Mesenchymal stem cell (in vitro differentiated cells and primary cell): Measurements from ENCODE around the gene COASY.
"Not testable (repeated sequence)": the region's sequence is repeated elsewhere in the genome, so short reads cannot be mapped to it uniquely, and the experiment has no call there.

ENCODE experiments used
- DNase-seq: peaks from one replicate; pipeline ENCODE4 v3.0.0-alpha.2; 2013
- H2AFZ ChIP-seq: one replicate; pipeline ENCODE4 v1.6.1; 2013; ENCODE audit warnings: low read depth, mild to moderate bottlenecking, control low read depth, inconsistent platforms, low read length, moderate library complexity
- H2AK5ac ChIP-seq: 2 replicates; pipeline ENCODE4 v1.6.1; 2013; ENCODE audit warnings: low read length, moderate library complexity, mild to moderate bottlenecking, inconsistent platforms; ENCODE audit not compliant: severe bottlenecking
- H2BK120ac ChIP-seq: one replicate; pipeline ENCODE4 v1.6.1; 2013; ENCODE audit warnings: low read depth, mild to moderate bottlenecking, inconsistent platforms, low read length, moderate library complexity
- H2BK12ac ChIP-seq, 2 experiments: one replicate each; pipeline ENCODE4 v1.6.1; 2013; ENCODE audit warnings: inconsistent platforms in 2 of 2, low read length in 2 of 2, mild to moderate bottlenecking in 2 of 2, moderate library complexity in 2 of 2, control low read depth in 1 of 2
- H2BK15ac ChIP-seq: one replicate; pipeline ENCODE4 v1.6.1; 2013; ENCODE audit warnings: mild to moderate bottlenecking, low read depth, inconsistent platforms; ENCODE audit not compliant: poor library complexity, severe bottlenecking
- H2BK5ac ChIP-seq: 2 replicates; pipeline ENCODE4 v1.6.1; 2013; ENCODE audit warnings: low read depth, mild to moderate bottlenecking, low read length, control low read depth, inconsistent platforms; ENCODE audit not compliant: poor library complexity, severe bottlenecking
- H3K14ac ChIP-seq, 2 experiments: one replicate each; pipeline ENCODE4 v1.6.1; 2013; ENCODE audit warnings: inconsistent platforms in 2 of 2, low read length in 2 of 2, control low read depth in 1 of 2, mild to moderate bottlenecking in 1 of 2, moderate library complexity in 1 of 2
- H3K18ac ChIP-seq, 2 experiments: one replicate each; pipeline ENCODE4 v1.6.1; 2013; ENCODE audit warnings: inconsistent platforms in 2 of 2, low read length in 2 of 2, control low read depth in 1 of 2, low read depth in 1 of 2, mild to moderate bottlenecking in 1 of 2
- H3K23ac ChIP-seq, 2 experiments: one replicate each; pipeline ENCODE4 v1.6.1; 2013; ENCODE audit warnings: inconsistent platforms in 2 of 2, low read length in 2 of 2, mild to moderate bottlenecking in 2 of 2, moderate library complexity in 2 of 2, control low read depth in 1 of 2
- H3K27ac ChIP-seq: 2 replicates; pipeline ENCODE4 v1.5.1; 2013; ENCODE audit warnings: mild to moderate bottlenecking, moderate library complexity, low read length, control low read depth, inconsistent platforms; ENCODE audit not compliant: poor library complexity, severe bottlenecking
- H3K27me3 ChIP-seq, 2 experiments: 2 replicates each; pipeline versions ENCODE4 v1.6.1 to v1.7.0; 2013; ENCODE audit warnings: low read length in 2 of 2, mild to moderate bottlenecking in 2 of 2, moderate library complexity in 2 of 2, control low read depth in 1 of 2, inconsistent platforms in 1 of 2; ENCODE audit not compliant: control insufficient read depth in 1 of 2, insufficient read depth in 1 of 2
- H3K36me3 ChIP-seq, 2 experiments: 2 replicates each; pipeline versions ENCODE4 v1.6.1 to v1.7.0; 2013; ENCODE audit warnings: low read length in 2 of 2, control low read depth in 1 of 2, inconsistent platforms in 1 of 2, low read depth in 1 of 2, mild to moderate bottlenecking in 1 of 2; ENCODE audit not compliant: insufficient read depth in 2 of 2, control insufficient read depth in 1 of 2
- H3K4ac ChIP-seq, 2 experiments: one replicate each; pipeline ENCODE4 v1.6.1; 2013; ENCODE audit warnings: inconsistent platforms in 2 of 2, low read length in 2 of 2, mild to moderate bottlenecking in 2 of 2, moderate library complexity in 2 of 2, control low read depth in 1 of 2, low read depth in 1 of 2
- H3K4me1 ChIP-seq: 2 replicates; pipeline ENCODE4 v1.6.1; 2013; ENCODE audit warnings: low read depth, low read length, control low read depth; ENCODE audit not compliant: control insufficient read depth, insufficient read depth
- H3K4me2 ChIP-seq: 2 replicates; pipeline ENCODE4 v1.6.1; 2013; ENCODE audit warnings: low read length, mild to moderate bottlenecking, inconsistent platforms; ENCODE audit not compliant: poor library complexity, severe bottlenecking
- H3K4me3 ChIP-seq, 2 experiments: 2 replicates each; pipeline versions ENCODE4 v1.5.1 to v1.7.0; 2013; ENCODE audit warnings: low read length in 2 of 2, mild to moderate bottlenecking in 2 of 2, control low read depth in 1 of 2, low read depth in 1 of 2; ENCODE audit not compliant: insufficient read depth in 1 of 2
- H3K79me1 ChIP-seq: replicated peaks from 2 replicates; pipeline ENCODE4 v1.6.1; 2013; ENCODE audit warnings: mild to moderate bottlenecking, control low read depth, low read length, inconsistent platforms; ENCODE audit not compliant: poor library complexity, severe bottlenecking
- H3K9ac ChIP-seq: 2 replicates; pipeline ENCODE4 v1.7.0; 2013; ENCODE audit warnings: mild to moderate bottlenecking, low read length, moderate library complexity
- H3K9me3 ChIP-seq: 2 replicates; pipeline ENCODE4 v1.7.0; 2013; ENCODE audit warnings: mild to moderate bottlenecking, low read length; ENCODE audit not compliant: control insufficient read depth
- H4K8ac ChIP-seq: one replicate; pipeline ENCODE4 v1.6.1; 2013; ENCODE audit warnings: inconsistent platforms, mild to moderate bottlenecking, low read length, moderate library complexity
- H4K91ac ChIP-seq: one replicate; pipeline ENCODE4 v1.6.1; 2013; ENCODE audit warnings: mild to moderate bottlenecking, low read length, inconsistent platforms
- WGBS: methylation state at CpG from one replicate; pipeline ENCODE4 v1.1.7; 2013; ENCODE audit warnings: mixed read lengths; 5-methylcytosine and 5-hydroxymethylcytosine counted together

The COASY gene

DNA sequence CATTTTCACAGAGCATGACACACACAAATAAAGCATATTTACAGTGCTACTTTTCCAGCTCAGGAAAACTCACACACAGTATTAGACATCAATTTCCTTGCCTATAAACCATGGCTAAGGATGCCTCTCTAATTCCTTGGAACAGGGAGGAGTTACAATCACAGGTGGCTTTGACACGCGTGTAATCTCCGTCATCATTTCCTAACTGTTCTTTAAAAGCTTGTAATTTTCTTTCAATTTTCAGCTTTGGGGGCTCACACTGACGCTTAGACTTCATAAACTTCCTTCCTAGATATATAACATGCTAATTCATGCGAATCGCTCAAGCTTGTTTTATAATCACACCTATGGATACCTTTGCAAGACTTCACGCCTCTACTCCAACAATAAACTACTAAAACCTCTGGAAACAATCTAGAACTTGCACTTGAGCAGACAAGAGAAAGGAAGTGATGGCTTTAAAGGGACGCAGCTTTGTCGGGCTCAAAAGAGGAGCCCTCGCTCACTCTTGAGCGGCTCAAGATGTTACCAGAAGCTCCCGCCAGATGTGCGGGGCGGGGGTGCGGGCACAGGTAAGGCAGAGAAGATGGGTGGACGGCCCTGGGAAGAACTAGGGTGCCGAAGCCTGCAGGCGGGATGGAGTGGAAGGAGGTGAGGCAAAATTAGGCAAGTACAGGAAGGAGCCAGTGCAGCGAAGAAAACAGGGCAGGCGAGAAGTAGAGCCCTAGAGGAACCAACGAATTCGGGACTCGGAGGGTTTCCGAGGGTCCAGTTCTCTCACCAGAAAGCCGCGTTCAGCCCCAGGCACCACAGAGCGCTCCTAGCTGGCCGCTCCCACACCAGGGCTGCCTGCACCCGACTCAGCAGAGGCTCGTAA lies 46.6 kb downstream of the COASY start:
- H2AFZ ChIP-seq, result peak overlapping the region; percentile 81
- peak overlapping the region; percentile 16 for H4K8ac ChIP-seq
- peak overlapping the region in 1 of 2 experiments; percentile 66 for H2BK12ac ChIP-seq
- peak overlapping the region in 1 of 2 experiments; percentile 86 for H3K4ac ChIP-seq
- peak overlapping the region; percentile 73 to 96 for H3K4me3 ChIP-seq
- H3K4me2 ChIP-seq, result peak overlapping the region; percentile 56
- peaks cover 15% of the 10 kb centered on the region for H3K79me1 ChIP-seq
- no peak overlapping the region for H2AK5ac ChIP-seq
- H3K27ac ChIP-seq, result peak overlapping the region; percentile 58
- H3K18ac ChIP-seq, result peak overlapping the region; percentile 68 to 85
- peak overlapping the region; percentile 96 for H2BK120ac ChIP-seq
- WGBS, result 2% methylated on average over 30 of the region's 30 CpGs
- H2BK15ac ChIP-seq, result peak overlapping the region; percentile 95
- peaks cover 16 to 19% of the 10 kb centered on the region in 2 experiments for H3K36me3 ChIP-seq
- peak overlapping the region in 1 of 2 experiments; percentile 87 for H3K23ac ChIP-seq
- peak overlapping the region; percentile 52 for H4K91ac ChIP-seq
- no peaks in the 10 kb centered on the region for H3K9me3 ChIP-seq
- peak; percentile 31 for DNase-seq
- H2BK5ac ChIP-seq, result peak overlapping the region; percentile 69
- H3K4me1 ChIP-seq, result peaks cover 14% of the 10 kb centered on the region
- H3K14ac ChIP-seq, result peak overlapping the region in 1 of 2 experiments; percentile 95
- H3K9ac ChIP-seq, result peak overlapping the region; percentile 94
- H3K27me3 ChIP-seq, result no peaks in the 10 kb centered on the region

DNA sequence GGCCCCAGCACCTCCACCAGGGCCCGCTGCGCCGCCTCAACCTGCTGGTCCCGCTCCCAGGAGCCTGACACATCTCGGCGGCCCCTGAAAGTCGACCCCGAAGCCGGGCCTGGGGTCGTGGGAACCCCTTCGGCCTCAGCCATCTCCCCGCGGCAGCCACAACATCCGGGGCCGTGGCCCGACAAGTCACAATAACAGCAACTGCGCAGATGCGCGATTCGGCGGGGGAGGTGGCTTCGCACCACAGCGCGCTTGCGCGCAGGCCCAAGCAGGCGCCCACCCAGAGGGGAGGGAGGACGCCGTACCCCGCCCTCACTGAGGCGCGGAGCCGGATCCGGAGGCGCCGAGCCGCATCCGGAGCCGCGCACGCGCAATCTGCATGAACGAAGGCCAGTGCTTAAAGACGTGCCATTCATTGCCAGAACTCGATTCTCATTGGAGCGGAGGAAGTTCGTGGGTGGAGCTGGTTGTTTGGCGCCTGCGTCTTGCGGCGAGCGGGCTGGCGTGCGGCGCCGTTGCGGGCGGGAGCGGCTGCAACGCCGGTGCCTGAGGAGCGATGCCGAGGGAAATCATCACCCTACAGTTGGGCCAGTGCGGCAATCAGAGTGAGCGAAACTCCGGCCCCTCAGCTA lies 47.4 kb downstream of the COASY start, which contains the start of the genes RETREG3 and TUBG1:
Gene RETREG3 (minus strand): TSS at position 193 of the 632 bp plus-strand sequence. CDS start 50 bp downstream, at position 143.
Gene TUBG1 (plus strand): TSS at position 502 of the 632 bp plus-strand sequence. CDS start 55 bp downstream, at position 557.
- H3K4me2 ChIP-seq, result peak within 1 kb of the TSS; percentile 92
- H4K91ac ChIP-seq, result peak within 1 kb of the TSS; percentile 52
- H3K9me3 ChIP-seq, result no peaks in the 10 kb centered on the region
- peak; percentile 99 for DNase-seq
- peak within 1 kb of the TSS; percentile 71 for H4K8ac ChIP-seq
- peak within 1 kb of the TSS in 1 of 2 experiments; percentile 95 for H3K14ac ChIP-seq
- H3K18ac ChIP-seq, result peak within 1 kb of the TSS; percentile 68 to 87
- H3K79me1 ChIP-seq, result peaks cover 19% of the 10 kb centered on the region
- peak within 1 kb of the TSS in 1 of 2 experiments; percentile 86 for H3K4ac ChIP-seq
- H3K27ac ChIP-seq, result peak within 1 kb of the TSS; percentile 92
- peak within 1 kb of the TSS; percentile 73 to 96 for H3K4me3 ChIP-seq
- H3K23ac ChIP-seq, result peak within 1 kb of the TSS in 1 of 2 experiments; percentile 87
- no peaks in the 10 kb centered on the region for H3K27me3 ChIP-seq
- WGBS, result under 1% methylated on average over 64 of the region's 66 CpGs
- H2BK120ac ChIP-seq, result peak within 1 kb of the TSS; percentile 96
- H2AK5ac ChIP-seq, result no peak within 1 kb of the TSS
- H3K4me1 ChIP-seq, result peaks cover 13% of the 10 kb centered on the region
- H3K9ac ChIP-seq, result peak within 1 kb of the TSS; percentile 94
- peak within 1 kb of the TSS; percentile 95 for H2BK15ac ChIP-seq
- peak within 1 kb of the TSS in 1 of 2 experiments; percentile 66 for H2BK12ac ChIP-seq
- peak within 1 kb of the TSS; percentile 81 for H2AFZ ChIP-seq
- H2BK5ac ChIP-seq, result peak within 1 kb of the TSS; percentile 69
- H3K36me3 ChIP-seq, result peaks cover 24 to 26% of the 10 kb centered on the region in 2 experiments

DNA sequence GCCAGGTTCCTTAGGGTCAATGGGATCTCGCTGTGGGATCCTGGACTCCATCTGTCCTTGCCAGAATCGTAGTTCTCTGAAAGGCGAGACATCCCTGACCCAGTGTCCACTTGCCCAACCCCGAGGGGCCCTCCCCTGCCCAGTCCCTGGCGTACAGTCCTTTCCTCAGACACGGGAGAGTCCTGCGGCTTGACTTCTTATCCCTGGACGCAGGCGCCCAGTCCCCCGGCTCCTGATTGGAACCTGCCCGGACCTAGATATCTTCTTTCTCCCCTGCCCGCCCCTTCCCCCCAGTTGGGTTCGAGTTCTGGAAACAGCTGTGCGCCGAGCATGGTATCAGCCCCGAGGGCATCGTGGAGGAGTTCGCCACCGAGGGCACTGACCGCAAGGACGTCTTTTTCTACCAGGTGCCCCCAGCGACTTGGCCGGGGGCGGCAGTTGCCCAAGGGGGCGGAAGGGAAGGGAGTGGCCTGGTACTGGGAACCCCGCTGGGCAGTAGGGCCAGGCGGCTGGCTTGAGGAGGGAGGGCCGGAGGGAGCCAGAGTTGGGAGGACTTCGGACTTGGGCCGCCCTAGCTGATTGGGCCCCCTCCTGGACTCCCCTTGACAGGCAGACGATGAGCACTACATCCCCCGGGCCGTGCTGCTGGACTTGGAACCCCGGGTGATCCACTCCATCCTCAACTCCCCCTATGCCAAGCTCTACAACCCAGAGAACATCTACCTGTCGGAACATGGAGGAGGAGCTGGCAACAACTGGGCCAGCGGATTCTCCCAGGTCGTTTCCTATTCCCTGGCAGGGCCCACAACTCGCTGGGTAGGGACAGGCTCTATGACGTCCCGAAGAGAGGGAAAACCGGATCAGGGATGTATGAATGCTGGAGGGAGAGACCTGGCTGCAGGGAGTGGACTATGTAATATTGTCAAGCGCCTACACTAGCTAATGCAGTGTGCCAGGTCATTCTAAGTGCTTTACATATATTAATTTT lies 48.2 kb downstream of the COASY start:
- Histone ChIP-seq H2AFZ (peak overlapping the region; percentile 47), H3K27ac (peak overlapping the region; percentile 92), H3K9ac (peak overlapping the region; percentile 88), H3K79me1 (peaks cover 19% of the 10 kb centered on the region), H3K18ac (peak overlapping the region; percentile 64 to 87), H3K4me3 (peak overlapping the region; percentile 65 to 93), H3K14ac (peak overlapping the region in 1 of 2 experiments; percentile 89), H2BK15ac (peak overlapping the region; percentile 92), H3K4me2 (peak overlapping the region; percentile 92), H3K4me1 (peaks cover 12% of the 10 kb centered on the region), H2BK12ac (peak overlapping the region in 1 of 2 experiments; percentile 56), H3K23ac (peak overlapping the region in 1 of 2 experiments; percentile 47), H3K36me3 (peaks cover 32 to 34% of the 10 kb centered on the region in 2 experiments), H3K4ac (peak overlapping the region in 1 of 2 experiments; percentile 84), H2BK5ac (peak overlapping the region; percentile 3), H4K8ac (peak overlapping the region; percentile 71)
- H3K9me3 ChIP-seq, DNase-seq, H2AK5ac ChIP-seq, H2BK120ac ChIP-seq, H3K27me3 ChIP-seq, H4K91ac ChIP-seq: not testable (repeated sequence)
- 23% methylated on average over 20 of the region's 42 CpGs for WGBS
